GM12865 (cell line): Measurements from ENCODE around the gene NAPB.

Source experiments
- DNase-seq: peaks from one replicate; pipeline ENCODE4 v3.0.0; 2010; ENCODE audit warnings: low read depth
- H3K4me3 ChIP-seq: 2 replicates; pipeline ENCODE4 v1.5.1; 2011; ENCODE audit warnings: mild to moderate bottlenecking, low read depth, low read length, control low read depth
- CTCF ChIP-seq: IDR thresholded peaks from 2 replicates; pipeline ENCODE4 v1.5.1; 2011; ENCODE audit warnings: low read length, control low read depth, low read depth, inconsistent platforms; ENCODE audit not compliant: insufficient read depth; ENCODE audit errors: missing control alignments

NAPB gene

GRCh38 chr20:23363257-23363649 is 58.0 kb downstream of the NAPB start:
- peak overlapping the region; percentile 57 for H3K4me3 ChIP-seq
- DNase-seq, result peak; percentile 42
- TF ChIP-seq CTCF, result no peak

GRCh38 chr20:23362392-23363256 is 58.7 kb downstream of the NAPB start:
- no peak for TF ChIP-seq CTCF
- peak overlapping the region; percentile 57 for H3K4me3 ChIP-seq
- peak; percentile 57 for DNase-seq

GRCh38 chr20:23361476-23362391 is 59.6 kb downstream of the NAPB start, which contains the start of gene GZF1:
TSS of gene GZF1 (plus strand) at chr20:23362182. CDS start at chr20:23364384, 2,202 bp downstream.
- TF ChIP-seq CTCF, result no peak
- peak within 1 kb of the TSS; percentile 62 for H3K4me3 ChIP-seq
- peak; percentile 99 for DNase-seq

GRCh38 chr20:23361119-23361475 is 60.2 kb downstream of the NAPB start:
- TF ChIP-seq CTCF, result no peak
- peak; percentile 30 for DNase-seq
- H3K4me3 ChIP-seq, result peak overlapping the region; percentile 62

- no peak for DNase-seq
- TF ChIP-seq CTCF, result no peak
- no peak overlapping the region for H3K4me3 ChIP-seq
Measured at GRCh38 chr20:23360531-23360930, 60.8 kb downstream of the NAPB start.

- TF ChIP-seq CTCF, result no peak
- H3K4me3 ChIP-seq, result no peak overlapping the region
- no peak for DNase-seq
Measured at GRCh38 chr20:23358923-23359593, 62.2 kb downstream of the NAPB start.
